Central memory CD8-positive, alpha-beta T cell (primary cell): ENCODE data around the gene MTOR.

ENCODE experiments used
- ATAC-seq: fragments of 150-1000 bp; cut with Tn5 transposase; replicated peaks from 2 replicates; pipeline ENCODE4 v1.10.0; 2022; ENCODE audit warnings: mild to moderate bottlenecking, moderate FRiP score, moderate number of reproducible peaks; ENCODE audit not compliant: poor library complexity, severe bottlenecking; ENCODE audit errors: extremely low read depth
- DNase-seq, 2 donors: peaks; one replicate each; pipeline ENCODE4 v3.0.0; 2021; ENCODE audit warnings: low spot score in 2 of 2
- H3K27ac Mint-ChIP-seq: one replicate; pipeline ENCODE4 v1.8.0; 2022; ENCODE audit warnings: low read depth, mild to moderate bottlenecking, moderate library complexity, mixed read lengths
- H3K27me3 Mint-ChIP-seq: one replicate; pipeline ENCODE4 v1.8.0; 2022; ENCODE audit warnings: mixed read lengths
- H3K36me3 Mint-ChIP-seq: one replicate; pipeline ENCODE4 v1.8.0; 2022; ENCODE audit warnings: mild to moderate bottlenecking, moderate library complexity, mixed read lengths; ENCODE audit not compliant: insufficient read depth
- H3K4me1 Mint-ChIP-seq: one replicate; pipeline ENCODE4 v1.8.0; 2022; ENCODE audit warnings: mixed read lengths
- H3K4me3 Mint-ChIP-seq: one replicate; pipeline ENCODE4 v1.8.0; 2022; ENCODE audit warnings: mild to moderate bottlenecking, moderate library complexity, mixed read lengths
- H3K9me3 Mint-ChIP-seq: one replicate; pipeline ENCODE4 v1.8.0; 2022; ENCODE audit warnings: mixed read lengths

The MTOR gene

DNA sequence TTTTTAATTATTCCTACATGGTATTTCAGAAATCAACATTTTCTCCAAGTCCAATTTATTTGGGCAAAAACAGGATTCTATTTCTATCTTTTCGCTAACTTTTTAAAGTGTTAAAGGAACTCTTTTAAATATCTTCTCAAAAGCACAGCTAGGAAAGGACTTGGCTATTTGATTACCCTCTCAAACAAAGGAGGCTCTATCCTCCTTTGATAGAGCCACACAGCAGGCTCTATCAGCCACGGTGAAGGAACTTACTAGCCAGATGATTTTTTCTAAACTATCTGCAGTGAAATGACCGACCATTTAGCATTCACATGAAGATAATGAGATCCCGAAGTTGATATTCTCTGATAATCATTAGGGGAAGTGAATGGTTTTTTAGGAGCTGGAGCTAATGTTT is 64.1 kb downstream of the MTOR start:
- Mint-ChIP-seq H3K27ac (no peak overlapping the region), H3K4me1 (no peaks in the 10 kb centered on the region)

DNA sequence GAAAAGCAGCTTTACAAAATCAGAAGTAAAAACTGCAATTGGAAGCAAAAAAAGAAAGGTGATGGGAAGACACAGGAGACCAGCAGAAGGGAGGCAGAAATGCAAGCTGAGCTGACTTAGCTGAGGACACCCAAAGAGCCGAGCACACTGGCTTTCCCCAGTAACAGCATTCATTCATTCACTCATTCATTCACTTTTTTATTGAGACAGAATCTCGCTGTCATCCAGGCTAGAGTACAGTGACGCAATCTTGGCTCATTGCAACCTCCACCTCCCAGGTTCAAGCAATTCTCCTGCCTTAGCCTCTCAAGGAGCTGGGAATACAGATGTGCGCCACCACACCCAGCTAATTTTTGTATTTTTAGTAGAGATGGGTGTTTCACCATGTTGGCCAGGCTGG is 65.0 kb downstream of the MTOR start:
- Mint-ChIP-seq H3K27ac (no peak overlapping the region), H3K36me3 (peaks cover 64% of the 10 kb centered on the region)

More for the DNA sequence above, 64.1 kb downstream of the MTOR start:
- DNase-seq (no peak), ATAC-seq (no peak)
- Mint-ChIP-seq H3K36me3 (peaks cover 62% of the 10 kb centered on the region), H3K27me3 (no peaks in the 10 kb centered on the region), H3K9me3 (no peaks in the 10 kb centered on the region), H3K4me3 (no peak overlapping the region)

DNA sequence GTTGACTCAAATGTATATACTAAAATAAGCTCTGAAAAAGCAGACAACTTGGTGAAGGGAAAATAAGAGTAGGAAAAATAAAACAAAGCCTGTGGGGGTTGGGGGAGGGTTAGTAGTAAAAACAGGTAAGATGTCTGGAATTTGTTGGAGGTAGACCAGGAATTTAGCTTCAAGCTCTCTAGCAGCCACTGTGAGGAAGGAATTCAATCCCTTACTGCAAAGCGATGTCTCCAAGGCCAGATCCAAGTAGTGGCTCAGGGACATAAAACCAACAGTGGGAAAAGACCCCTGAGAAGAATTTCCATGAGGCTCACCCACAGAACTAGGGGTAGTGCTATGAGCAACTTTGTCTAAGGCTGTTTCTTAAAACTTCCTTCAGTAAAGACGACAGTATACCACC is 65.4 kb downstream of the MTOR start:
- H3K4me1 Mint-ChIP-seq: no peaks in the 10 kb centered on the region
- no peaks in the 10 kb centered on the region for H3K9me3 Mint-ChIP-seq
- no peak overlapping the region for H3K4me3 Mint-ChIP-seq
- H3K27me3 Mint-ChIP-seq: no peaks in the 10 kb centered on the region
- no peak for ATAC-seq
- peaks cover 66% of the 10 kb centered on the region for H3K36me3 Mint-ChIP-seq
- no peak for DNase-seq
- no peak overlapping the region for H3K27ac Mint-ChIP-seq

More for the DNA sequence above, 65.0 kb downstream of the MTOR start:
- no peak overlapping the region for H3K4me3 Mint-ChIP-seq
- no peak for ATAC-seq
- no peaks in the 10 kb centered on the region for H3K27me3 Mint-ChIP-seq
- H3K4me1 Mint-ChIP-seq: no peaks in the 10 kb centered on the region
- DNase-seq: no peak
- H3K9me3 Mint-ChIP-seq: no peaks in the 10 kb centered on the region

DNA sequence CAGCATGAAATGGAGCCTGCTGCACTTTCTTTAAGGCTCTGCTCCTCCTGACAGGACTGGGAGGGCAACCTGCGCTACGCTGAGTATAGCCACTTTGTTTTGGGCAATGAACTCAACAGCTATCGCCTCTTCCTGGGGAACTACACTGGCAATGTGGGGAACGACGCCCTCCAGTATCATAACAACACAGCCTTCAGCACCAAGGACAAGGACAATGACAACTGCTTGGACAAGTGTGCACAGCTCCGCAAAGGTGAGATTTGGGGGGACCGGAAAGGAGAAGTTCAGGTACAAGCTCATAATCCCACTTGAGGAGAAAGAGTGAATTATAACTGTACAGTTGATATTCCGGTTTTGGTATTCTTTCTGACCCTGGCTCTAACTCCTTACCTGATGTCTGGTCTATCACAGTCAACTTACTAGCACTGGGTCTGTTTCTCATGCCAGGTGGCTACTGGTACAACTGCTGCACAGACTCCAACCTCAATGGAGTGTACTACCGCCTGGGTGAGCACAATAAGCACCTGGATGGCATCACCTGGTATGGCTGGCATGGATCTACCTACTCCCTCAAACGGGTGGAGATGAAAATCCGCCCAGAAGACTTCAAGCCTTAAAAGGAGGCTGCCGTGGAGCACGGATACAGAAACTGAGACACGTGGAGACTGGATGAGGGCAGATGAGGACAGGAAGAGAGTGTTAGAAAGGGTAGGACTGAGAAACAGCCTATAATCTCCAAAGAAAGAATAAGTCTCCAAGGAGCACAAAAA is 67.8 kb downstream of the MTOR start:
- Mint-ChIP-seq H3K36me3 (peaks cover 62% of the 10 kb centered on the region), H3K4me3 (no peak overlapping the region), H3K4me1 (no peaks in the 10 kb centered on the region), H3K27me3 (no peaks in the 10 kb centered on the region), H3K9me3 (no peaks in the 10 kb centered on the region), H3K27ac (no peak overlapping the region)
- ATAC-seq (no peak), DNase-seq (no peak)

DNA sequence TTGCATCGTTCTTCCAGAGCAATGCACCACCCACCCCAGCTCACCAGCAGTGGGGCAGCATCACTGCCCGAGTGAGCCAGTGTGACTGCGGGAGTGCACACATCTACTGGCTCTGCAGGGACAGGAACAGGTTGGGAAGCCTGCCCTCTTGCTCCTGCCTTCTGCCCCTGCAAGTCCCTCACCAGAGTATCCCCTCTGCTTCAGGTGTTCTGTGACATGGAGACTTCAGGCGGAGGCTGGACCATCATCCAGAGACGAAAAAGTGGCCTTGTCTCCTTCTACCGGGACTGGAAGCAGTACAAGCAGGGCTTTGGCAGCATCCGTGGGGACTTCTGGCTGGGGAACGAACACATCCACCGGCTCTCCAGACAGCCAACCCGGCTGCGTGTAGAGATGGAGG is 69.0 kb downstream of the MTOR start:
- H3K27ac Mint-ChIP-seq: no peak overlapping the region
- DNase-seq (no peak), ATAC-seq (no peak)
- no peak overlapping the region for H3K4me3 Mint-ChIP-seq
- no peaks in the 10 kb centered on the region for H3K9me3 Mint-ChIP-seq
- no peaks in the 10 kb centered on the region for H3K27me3 Mint-ChIP-seq
- H3K4me1 Mint-ChIP-seq: no peaks in the 10 kb centered on the region
- H3K36me3 Mint-ChIP-seq: peaks cover 54% of the 10 kb centered on the region

DNA sequence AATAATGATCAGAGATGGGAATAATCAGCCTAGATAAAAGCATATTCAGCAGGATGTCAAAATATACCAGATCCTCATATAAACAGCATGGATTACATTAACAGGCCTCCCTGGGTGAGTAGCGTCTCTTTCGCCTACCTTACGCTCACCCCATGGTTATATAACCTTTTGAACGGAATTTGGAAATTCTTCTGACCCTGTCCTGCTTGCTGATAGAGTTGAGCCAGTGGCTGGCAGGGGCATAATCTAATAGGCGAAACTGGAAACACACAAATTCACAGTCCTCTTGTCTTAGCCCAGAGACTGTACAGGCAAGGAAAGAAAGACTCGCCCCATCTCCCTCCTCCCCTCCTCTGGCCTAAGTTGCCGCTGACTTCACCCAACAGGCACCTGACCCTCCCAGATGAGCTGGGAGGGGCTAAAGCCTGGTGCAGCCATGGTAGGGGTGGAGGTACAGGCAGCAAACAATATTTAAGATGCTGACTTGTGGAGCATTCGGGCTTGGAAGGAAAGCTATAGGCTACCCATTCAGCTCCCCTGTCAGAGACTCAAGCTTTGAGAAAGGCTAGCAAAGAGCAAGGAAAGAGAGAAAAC is 73.4 kb downstream of the MTOR start, which contains the start of gene ANGPTL7:
TSS of gene ANGPTL7 (plus strand) at position 498 of the 594 bp plus-strand sequence. CDS start 225 bp downstream, outside the sequence.
- Mint-ChIP-seq H3K36me3 (peaks cover 40% of the 10 kb centered on the region), H3K4me1 (no peaks in the 10 kb centered on the region)

DNA sequence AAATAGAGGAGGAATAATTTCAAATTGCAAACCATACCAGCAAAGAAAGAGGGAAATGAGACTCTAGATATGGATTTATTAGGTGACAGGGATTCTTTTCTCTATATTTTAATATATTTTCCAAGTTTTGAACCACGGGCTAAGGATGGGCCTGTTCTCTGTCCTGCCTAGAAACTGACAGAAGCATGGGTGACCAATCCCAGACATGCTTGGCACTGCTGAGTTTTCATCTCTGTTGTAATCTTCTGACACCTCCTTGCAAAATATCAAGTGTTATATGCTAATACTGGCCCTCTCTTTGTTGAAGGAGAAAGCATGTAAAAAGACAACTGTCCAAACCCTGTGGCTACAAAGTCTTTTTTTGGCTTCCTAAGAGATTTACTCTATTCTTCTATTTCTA is 74.0 kb downstream of the MTOR start:
- Mint-ChIP-seq H3K27me3 (no peaks in the 10 kb centered on the region), H3K4me3 (no peak overlapping the region), H3K4me1 (no peaks in the 10 kb centered on the region), H3K36me3 (peaks cover 35% of the 10 kb centered on the region), H3K27ac (no peak overlapping the region), H3K9me3 (no peaks in the 10 kb centered on the region)
- DNase-seq: no peak
- no peak for ATAC-seq

More for the DNA sequence above, 73.4 kb downstream of the MTOR start, which contains the start of gene ANGPTL7:
- ATAC-seq (no peak), DNase-seq (no peak)
- H3K27ac Mint-ChIP-seq: no peak within 1 kb of the TSS
- no peak within 1 kb of the TSS for H3K4me3 Mint-ChIP-seq
- no peaks in the 10 kb centered on the region for H3K9me3 Mint-ChIP-seq
- no peaks in the 10 kb centered on the region for H3K27me3 Mint-ChIP-seq

DNA sequence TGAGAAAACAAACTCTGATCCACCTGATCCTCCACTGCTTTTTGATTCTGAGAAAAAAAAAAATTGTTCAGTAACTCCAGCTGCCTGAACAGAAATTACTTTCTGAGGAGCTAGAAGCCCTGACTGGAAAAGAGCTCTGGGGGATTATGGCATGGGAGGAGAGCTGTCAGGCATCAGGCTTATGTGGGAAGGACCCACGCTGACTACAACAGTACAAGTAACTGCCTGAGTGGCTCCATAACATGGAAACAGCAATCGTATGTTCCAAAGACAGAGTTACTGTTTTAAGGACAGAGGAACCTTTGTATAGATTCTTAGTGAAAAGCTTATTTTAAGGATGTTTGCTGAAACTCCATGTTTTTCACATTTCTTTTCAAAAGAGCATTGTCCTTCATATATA is 74.4 kb downstream of the MTOR start:
- no peaks in the 10 kb centered on the region for H3K27me3 Mint-ChIP-seq
- H3K4me1 Mint-ChIP-seq: no peaks in the 10 kb centered on the region
- ATAC-seq (no peak), DNase-seq (no peak)
- H3K9me3 Mint-ChIP-seq: no peaks in the 10 kb centered on the region
- H3K36me3 Mint-ChIP-seq: peaks cover 33% of the 10 kb centered on the region
- no peak overlapping the region for H3K27ac Mint-ChIP-seq
- no peak overlapping the region for H3K4me3 Mint-ChIP-seq

DNA sequence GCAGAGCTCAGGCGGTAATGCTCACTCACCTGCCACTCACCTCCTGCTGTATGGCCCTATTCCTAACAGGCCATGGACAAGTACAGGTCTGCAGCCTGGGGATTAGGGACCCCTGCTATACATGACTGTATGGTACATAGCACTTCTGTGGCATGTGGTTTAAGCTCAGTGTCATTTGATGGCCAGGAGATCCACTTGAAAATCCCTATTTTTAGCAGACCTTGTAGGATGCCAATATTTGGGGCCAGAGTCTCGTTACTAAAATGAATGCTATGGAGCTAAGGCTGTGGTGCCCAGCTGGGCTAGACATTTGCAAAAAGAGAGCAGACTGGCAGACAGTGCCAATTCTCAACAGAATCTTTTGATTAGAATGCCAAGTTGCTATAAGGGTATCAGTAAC is 74.9 kb downstream of the MTOR start:
- peaks cover 30% of the 10 kb centered on the region for H3K36me3 Mint-ChIP-seq
- H3K27me3 Mint-ChIP-seq: no peaks in the 10 kb centered on the region
- no peaks in the 10 kb centered on the region for H3K4me1 Mint-ChIP-seq
- no peak overlapping the region for H3K4me3 Mint-ChIP-seq
- H3K9me3 Mint-ChIP-seq: no peaks in the 10 kb centered on the region
- ATAC-seq (no peak), DNase-seq (no peak)
- H3K27ac Mint-ChIP-seq: no peak overlapping the region

DNA sequence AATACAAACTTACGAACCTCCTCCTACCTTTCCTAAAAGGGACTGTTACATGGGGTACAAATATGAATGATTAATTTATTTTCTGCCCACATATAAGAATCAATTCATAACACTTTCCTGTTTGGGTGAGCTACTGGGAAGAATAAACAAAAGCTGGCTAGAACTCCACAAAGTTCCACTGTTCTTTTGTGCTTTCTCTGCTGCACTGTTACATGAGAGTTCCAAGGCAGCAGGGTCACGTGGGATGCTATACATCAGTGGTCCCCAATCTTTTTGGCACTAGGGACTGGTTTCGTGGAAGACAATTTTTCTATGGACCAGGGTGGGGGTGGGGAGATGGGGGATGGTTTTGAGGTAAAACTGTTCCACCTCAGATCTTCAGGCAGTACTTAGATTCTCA is 75.4 kb downstream of the MTOR start:
- ATAC-seq (no peak), DNase-seq (no peak)
- no peak overlapping the region for H3K27ac Mint-ChIP-seq
- H3K4me1 Mint-ChIP-seq: no peaks in the 10 kb centered on the region
- no peaks in the 10 kb centered on the region for H3K9me3 Mint-ChIP-seq
- no peak overlapping the region for H3K4me3 Mint-ChIP-seq
- peaks cover 26% of the 10 kb centered on the region for H3K36me3 Mint-ChIP-seq
- no peaks in the 10 kb centered on the region for H3K27me3 Mint-ChIP-seq

DNA sequence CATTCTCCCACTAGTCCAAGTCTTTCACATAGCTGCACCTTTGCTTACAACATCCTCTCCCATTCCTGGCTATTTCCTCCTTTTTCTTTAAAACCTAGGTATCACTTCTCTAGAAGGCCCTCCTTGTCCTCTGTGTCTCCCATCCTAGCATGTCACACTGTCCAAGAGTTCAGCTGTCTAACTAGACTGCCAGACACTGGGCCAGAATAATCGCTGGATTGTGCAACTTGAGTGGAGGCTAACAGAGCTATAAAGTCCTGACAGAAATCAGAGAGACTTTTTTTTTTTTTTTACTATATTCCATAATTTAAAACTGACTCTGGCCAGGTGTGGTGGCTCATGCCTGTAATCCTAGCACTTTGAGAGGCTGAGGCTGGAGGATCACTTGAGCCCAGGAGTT is 77.4 kb downstream of the MTOR start:
- Mint-ChIP-seq H3K27ac (peak overlapping the region; percentile 24), H3K27me3 (no peaks in the 10 kb centered on the region), H3K4me3 (no peak overlapping the region), H3K4me1 (no peaks in the 10 kb centered on the region), H3K36me3 (peaks cover 28% of the 10 kb centered on the region), H3K9me3 (no peaks in the 10 kb centered on the region)
- DNase-seq (no peak), ATAC-seq (no peak)

DNA sequence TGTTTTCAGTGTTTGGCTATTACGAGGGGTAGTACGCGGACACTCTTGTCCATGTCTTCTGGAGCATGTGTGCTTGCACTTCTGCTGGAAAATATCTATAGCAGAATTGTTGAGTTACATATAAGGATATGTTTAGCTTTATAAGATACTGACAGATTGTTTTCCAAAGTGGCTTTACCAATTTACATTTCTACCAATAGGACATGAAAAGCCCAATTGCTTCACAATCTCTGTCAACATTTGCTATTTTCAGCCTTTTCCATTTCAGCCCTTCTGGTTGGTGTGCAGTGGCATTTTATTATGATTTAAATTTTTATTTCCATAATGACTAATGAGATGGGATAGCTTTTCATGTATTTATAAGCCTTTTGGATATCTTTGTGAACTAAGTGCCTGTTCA is 79.5 kb downstream of the MTOR start:
- Mint-ChIP-seq H3K4me1 (no peaks in the 10 kb centered on the region), H3K36me3 (peaks cover 29% of the 10 kb centered on the region), H3K4me3 (no peak overlapping the region), H3K27me3 (no peaks in the 10 kb centered on the region), H3K9me3 (no peaks in the 10 kb centered on the region), H3K27ac (no peak overlapping the region)
- no peak for ATAC-seq
- DNase-seq: no peak

DNA sequence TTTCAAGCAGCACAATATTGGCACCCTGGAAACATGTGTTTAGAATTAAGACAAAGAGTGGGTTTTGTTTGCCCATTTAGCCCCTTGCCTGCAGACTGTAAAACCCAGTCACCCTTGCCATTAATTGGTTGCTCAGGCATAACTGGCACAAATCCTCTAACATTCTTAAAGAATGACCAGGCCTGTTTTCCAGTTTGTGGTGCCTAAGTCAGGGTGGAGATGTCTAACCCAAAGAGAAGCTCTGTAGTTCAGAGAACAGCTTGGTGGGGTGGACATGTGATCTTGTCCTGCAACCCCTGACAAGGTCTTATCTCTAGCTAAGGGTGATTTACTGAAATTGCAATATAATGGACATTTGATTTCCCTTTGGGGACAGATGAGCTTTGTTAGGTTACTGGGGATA is 82.0 kb downstream of the MTOR start:
- DNase-seq (no peak), ATAC-seq (no peak)
- H3K4me1 Mint-ChIP-seq: no peaks in the 10 kb centered on the region
- no peak overlapping the region for H3K4me3 Mint-ChIP-seq
- H3K27ac Mint-ChIP-seq: no peak overlapping the region
- H3K36me3 Mint-ChIP-seq: peaks cover 27% of the 10 kb centered on the region
- no peaks in the 10 kb centered on the region for H3K27me3 Mint-ChIP-seq
- H3K9me3 Mint-ChIP-seq: no peaks in the 10 kb centered on the region
